GM03348 (cell line): ENCODE data around the gene SPPL2B.

Experiments used
- DNase-seq: peaks from one replicate; pipeline ENCODE4 v3.0.0; 2012; ENCODE audit warnings: low spot score

The SPPL2B gene

DNA sequence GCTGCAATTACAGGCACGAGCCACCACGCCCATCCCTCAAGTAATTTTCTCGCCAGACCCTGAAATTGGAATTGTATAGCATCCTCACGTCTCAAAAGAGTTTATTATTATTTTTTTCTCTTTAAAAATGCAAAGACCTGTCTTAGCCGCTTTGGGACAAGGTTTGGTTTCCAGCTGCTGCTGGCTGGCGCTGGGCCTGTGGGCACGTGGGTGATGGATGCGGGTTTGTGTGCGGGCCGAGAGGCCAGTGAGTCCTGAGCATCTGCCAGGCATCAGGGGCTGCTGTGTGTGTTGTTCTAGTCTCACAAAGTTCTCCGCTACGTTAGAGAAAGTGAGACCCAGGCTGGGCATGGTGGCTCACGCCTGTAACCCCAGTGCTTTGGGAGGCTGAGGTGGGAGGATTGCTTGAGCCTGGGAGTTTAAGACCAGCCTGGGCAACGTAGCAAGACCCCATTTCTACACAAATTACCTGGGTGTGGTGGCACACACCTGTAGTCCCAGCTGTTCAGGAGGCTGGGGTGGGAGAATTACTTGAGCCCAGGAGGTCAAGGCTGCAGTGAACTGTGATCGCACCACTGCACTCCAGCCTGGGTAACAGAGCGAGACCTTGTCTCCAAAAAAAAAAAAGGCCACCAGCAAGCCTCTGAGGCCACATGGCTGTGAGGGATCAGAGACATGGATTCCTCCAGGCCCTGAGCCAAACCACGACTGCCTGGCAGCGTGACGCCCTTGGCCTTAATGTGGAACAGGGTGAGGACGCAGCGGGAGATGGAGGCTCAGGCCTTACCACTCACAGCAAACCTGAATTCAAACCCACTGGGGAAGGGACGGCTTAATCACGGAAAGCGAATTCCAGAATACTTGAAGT is 26.9 kb downstream of the SPPL2B start:
- DNase-seq, result peak; percentile 68

GRCh38 chr19:2356036-2356646 is 27.7 kb downstream of the SPPL2B start:
- no peak for DNase-seq

- no peak for DNase-seq
Observed at GRCh38 chr19:2357279-2358206, 29.1 kb downstream of the SPPL2B start.

DNA sequence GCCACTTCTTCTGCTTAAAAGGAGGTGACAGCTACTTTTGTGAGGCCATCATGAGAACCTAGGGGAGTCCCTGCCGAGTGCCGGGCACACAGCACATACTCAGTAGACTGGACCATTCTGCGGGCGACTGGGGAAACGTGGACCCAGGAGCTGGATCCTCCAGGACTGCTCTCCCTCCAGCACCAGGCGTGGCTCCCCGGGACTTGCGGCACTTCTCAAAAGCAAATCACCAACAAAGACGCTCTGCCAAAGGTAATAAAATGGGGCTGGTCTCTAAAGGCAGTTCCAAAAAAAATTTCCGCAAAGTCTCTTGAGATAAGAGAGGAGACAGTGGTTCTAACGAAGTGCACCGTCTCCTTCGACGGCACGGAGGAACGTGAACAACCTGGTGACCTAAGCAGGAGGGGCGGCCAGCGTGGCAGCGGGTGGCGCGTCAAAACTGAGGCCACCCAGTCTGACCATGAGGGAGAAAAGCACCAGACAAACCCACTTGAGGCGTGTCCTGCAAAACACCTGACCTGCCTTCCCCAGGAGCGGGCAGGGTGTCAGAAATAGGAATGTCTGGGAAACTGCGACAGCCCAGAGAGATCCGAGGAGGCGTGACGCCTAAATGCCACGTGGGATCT is 30.2 kb downstream of the SPPL2B start:
- DNase-seq, result no peak

DNA sequence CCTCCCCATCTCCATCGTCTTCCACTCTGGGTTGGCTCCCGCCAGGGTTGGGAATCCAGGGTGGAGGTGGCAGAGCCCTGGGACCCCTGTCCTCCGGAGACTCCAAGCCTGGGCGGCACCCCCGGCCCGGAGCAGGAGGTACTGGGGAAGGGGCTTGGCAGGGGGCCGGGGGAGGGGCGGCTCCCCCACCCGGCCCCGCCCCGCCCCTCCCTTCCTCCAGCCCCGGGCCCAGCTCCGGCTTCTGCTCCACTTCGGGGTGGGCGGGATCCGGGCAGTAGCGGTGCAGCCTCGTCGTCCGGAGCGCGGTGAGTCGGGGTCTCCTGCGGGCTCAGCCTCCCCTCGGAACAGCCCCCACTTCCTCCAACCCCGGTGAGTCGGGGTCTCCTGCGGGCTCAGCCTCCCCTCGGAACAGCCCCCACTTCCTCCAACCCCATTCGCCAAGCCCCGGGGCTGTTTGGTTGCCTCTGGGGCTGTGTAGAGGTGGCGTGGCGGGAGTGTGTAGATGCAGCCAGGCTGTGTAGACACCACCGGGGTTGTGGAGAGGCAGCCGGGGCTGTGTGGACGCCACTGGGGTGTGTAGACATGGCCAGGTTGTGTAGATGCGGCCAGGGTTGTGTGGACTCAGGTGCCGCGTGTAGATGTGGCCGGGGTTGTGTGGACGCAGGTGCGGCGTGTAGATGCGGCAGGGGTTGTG is 31.7 kb downstream of the SPPL2B start, which contains the start of gene TMPRSS9:
TSS of gene TMPRSS9 (plus strand) at position 274 of the 694 bp plus-strand sequence. CDS start 29,521 bp downstream, outside the sequence.
- no peak for DNase-seq

GRCh38 chr19:2360833-2361232 is 32.3 kb downstream of the SPPL2B start:
- DNase-seq, result no peak

DNA sequence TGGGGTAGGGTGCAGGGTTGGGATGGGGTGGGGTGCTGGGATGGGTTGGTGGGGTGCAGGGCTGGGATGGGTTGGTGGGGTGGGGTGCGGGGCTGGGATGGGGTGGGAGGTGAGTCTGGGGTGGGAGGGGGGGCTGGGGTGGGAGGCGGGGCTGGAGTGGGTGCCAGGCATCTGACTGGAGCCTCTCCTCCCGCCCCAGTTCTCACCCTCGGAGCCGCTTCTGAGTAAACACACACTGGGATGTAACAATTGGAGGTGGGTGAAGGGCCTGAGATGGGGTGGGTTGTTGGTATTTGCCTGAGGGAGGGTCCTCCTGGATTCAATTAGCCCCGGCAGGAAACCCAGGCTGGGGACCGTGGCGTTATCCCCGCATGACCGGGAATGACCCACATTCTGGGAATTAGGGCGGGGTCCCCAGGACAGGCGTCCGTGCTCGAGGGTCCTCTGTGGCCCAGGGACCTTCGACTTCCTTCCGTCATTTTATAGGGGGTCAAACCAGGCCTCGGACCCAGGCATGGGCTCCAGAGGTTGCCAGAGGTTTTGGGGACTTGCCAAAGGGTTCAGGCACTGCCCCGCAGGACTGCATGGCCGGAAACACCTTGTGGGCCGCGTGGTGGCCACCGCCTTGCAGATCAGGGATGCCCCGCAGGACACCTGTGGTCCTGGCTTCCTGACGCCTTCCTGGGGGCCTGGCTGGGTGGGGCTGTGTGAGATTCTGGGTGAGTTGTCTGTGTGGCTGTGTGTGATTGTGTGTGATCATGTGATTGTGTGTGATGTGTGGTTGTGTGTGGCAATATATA is 33.0 kb downstream of the SPPL2B start:
- DNase-seq, result no peak

- no peak for DNase-seq
Observed at GRCh38 chr19:2362046-2362969, 33.8 kb downstream of the SPPL2B start.

DNA sequence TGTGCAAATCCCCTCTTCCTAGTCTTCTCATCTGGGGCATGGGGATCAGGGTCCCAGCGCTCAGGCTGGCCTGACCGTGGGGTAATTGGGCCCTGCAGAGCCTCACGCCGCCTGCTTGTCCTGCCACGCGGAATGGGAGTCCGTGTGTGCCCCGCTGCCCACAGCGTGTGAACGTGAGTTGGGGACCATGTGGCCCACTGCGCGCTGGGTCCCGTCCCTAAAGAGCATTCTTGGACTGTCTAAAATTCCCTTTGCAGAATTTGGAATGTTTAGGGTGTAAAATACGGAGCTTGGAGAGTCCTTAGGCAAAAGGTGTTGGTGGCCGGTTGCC is 34.5 kb downstream of the SPPL2B start:
- DNase-seq, result no peak

DNA sequence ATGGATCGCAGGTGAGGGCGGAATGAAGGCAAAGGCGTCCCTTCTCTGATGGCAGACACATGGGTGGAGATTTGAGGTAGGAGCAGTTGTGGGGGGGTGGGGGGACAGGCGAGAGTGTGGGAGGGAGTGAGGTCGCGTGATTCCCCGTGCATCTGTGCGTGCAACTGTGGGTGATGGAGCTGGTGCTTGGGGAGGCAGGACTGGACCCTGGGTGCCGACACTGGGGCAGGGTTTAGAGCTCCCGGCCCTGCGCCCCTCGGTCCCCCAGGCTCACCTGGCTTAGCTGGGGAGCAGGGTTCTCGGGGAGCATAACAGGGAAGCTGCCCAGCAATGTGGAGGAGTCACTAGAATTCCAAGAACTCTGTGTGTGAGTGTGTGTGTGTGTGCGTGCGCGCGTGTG is 34.9 kb downstream of the SPPL2B start:
- no peak for DNase-seq

DNA sequence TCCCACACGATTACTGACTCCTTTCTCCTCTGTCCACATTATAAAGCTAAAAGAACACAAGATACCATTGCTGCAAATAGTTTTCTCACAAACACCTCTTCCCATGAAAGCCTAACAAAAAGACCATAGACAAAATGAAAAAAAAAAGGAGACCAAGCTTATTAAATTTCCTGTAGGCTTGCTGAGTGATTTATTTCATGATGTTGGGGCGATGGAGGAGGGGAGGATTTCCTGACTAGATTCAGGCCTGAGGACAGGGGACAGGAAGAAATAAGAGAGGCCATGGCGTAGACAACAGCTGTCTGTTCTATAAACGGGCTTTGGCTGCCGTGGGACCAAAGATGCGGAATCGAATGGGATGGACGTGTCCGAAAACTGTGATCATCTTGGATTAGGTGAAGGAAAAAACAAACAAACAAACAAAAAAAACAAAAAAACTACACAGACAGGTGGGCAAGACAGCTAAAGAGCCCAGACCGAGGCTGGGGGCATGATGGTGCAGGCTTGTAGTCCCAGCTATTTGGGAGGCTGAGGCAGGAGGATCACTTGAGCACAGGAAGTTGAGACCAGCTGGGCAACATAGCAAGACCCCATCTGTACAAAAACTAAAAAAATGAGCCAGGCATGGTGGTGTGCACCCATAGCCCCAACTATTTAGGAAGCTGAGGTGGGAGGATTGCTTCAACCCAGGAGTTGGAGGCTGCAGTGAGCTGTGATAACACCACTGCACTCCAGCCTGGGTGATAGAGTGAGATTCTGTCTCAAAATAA is 36.9 kb downstream of the SPPL2B start:
- DNase-seq, result no peak

DNA sequence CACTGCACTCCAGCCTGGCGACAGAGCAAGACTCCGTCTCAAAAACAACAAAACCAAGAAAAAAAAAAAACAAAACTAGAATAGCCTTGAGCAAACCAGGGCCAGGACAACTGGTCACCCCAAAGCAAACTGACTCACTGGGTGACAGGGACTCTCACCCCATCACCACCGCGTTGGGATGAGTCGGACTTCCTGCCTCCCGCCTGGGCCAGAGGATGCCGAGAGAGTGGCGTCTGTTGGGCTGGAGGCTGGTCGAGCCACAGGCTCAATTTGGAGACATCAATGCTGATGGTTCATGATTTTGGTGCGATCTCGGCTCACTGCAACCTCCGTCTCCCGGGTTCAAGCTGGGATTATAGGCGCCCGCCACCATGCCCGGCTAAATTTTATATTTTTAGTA is 43.2 kb downstream of the SPPL2B start:
- peak; percentile 51 for DNase-seq

- DNase-seq, result no peak
Observed at GRCh38 chr19:2372076-2372612, 43.7 kb downstream of the SPPL2B start.

DNA sequence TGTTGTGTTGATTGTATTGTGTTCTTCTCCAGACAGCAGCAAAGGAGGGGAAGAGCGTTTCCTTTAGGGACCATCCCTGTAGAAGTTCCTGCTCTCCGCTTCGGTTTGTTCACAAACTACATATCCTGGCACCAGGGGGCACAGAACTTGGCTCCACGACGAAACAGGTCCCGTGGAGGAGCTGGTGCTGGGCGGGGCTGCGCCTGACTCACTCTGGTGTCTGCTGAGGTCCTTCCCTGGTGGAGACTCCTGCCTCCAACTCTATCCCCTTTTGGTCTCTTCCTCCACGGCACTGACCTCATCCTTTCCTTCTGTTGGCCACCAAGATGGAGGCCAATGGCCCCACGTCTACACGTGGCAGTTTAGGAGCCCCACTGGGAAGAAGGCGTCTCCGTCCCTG is 46.3 kb downstream of the SPPL2B start:
- no peak for DNase-seq

GRCh38 chr19:2375353-2376121 is 47.1 kb downstream of the SPPL2B start:
- DNase-seq, result no peak

- no peak for DNase-seq
Observed at GRCh38 chr19:2376784-2377519, 48.5 kb downstream of the SPPL2B start.

GRCh38 chr19:2380567-2380966 is 52.1 kb downstream of the SPPL2B start:
- no peak for DNase-seq
